ENCODE measurements around the gene PPP4R1.

GRCh38 chr18:9596843-9597526, 17.4 kb downstream of the PPP4R1 start:
- TF ChIP-seq ZNF274 (IDR thresholded peaks at IDR 0.05; ENCODE audit: low read depth, low read length), result no peak
- no peak for TF ChIP-seq YY1 (IDR thresholded peaks at IDR 0.05; ENCODE audit: insufficient read depth, insufficient read length)
- no peak for TF ChIP-seq SUZ12 (IDR thresholded peaks at IDR 0.05; ENCODE audit: extremely low read depth, insufficient read depth, insufficient read length)
